Measurements from ENCODE around the gene LYRM4. TPM values are rescaled to one million over a fixed set of nuclear protein-coding genes. Genes with fewer than 3 reads are reported as not detected.

The LYRM4 gene
- total and polyA plus RNA-seq, 2 donors (not counting 1 experiment from before 2014, with no cell fraction given), result 22.1 to 29.5 TPM

DNA sequence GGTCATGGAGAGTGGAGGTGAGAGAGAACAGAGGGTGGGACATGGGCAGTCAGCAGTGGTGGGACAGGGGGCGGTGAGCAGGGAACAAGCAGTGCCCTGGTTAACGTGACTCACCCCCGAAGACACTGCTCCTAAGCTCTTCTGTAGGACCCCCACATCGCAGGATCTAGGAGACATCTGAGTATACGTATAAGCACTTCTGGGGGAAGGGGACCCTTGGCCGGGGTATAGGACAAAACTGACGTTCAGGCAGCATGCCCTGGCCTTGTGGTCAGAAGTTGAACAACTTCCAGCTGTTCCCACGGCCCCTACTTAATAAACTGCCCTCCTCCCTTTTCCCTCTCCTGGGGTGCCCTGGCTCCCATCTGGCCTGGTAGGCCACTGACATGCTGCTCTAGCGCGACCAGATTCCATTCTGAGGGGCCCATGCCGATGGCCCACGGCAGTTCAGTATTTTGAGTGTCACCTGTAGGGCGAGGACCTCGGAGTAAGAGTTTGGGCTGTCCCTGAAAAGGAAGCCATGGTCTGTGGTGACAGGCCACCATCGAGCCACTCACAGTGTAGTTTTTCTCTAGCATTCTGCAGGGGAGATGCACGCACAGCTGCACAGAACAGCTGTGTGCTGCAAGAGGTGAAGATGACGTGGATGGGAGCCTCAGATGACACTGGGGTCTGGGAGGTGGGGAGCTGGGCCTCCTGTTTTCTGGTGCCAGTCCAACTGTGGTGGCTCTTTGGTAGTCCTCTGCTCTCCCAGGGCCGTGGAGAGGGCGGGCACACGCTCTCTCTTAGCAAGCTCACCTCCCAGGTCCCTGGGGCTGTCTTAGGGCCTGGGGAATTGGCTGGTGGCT is 137.2 kb downstream of the LYRM4 start:
- POLR2A ChIA-PET, result no interaction called here
- DNase-seq, result no peak
- Mint-ChIP-seq H3K27ac (no peak overlapping the region), H3K4me3 (no peak overlapping the region), H3K27me3 (no peaks in the 10 kb centered on the region), H3K4me1 (peaks cover 8% of the 10 kb centered on the region), H3K9me3 (ENCODE audit: insufficient read depth) (no peaks in the 10 kb centered on the region)
- H2AFZ ChIP-seq (ENCODE audit: insufficient read depth, low read depth, low read length, poor library complexity, severe bottlenecking), result no peak overlapping the region
- no peaks in the 10 kb centered on the region for H3K36me3 ChIP-seq (replicated peaks in 1 of 2; ENCODE audit: control extremely low read depth in 1 of 2, control insufficient read depth in 1 of 2, extremely low read depth in 1 of 2, insufficient read depth in 2 of 2, low read length in 1 of 2)
- H4K20me1 ChIP-seq (ENCODE audit: control insufficient read depth, insufficient read depth, low read length, poor library complexity, severe bottlenecking), result no peaks in the 10 kb centered on the region
- no peak overlapping the region for H3K27ac ChIP-seq (ENCODE audit: low read length in 2 of 2)
- WGBS (ENCODE audit: insufficient coverage), result 90% methylated on average over 20 of the region's 20 CpGs
- no peak for ATAC-seq (ENCODE audit: low read depth)
- peaks cover 0 to 6% (median 0%) of the 10 kb centered on the region in 3 donors for H3K9me3 ChIP-seq (ENCODE audit: control extremely low read depth in 1 of 3, control insufficient read depth in 2 of 3, insufficient read depth in 1 of 3, low read length in 2 of 3)
- H3K27me3 ChIP-seq (replicated peaks in 1 of 4; ENCODE audit: control extremely low read depth in 1 of 4, control insufficient read depth in 3 of 4, insufficient read depth in 4 of 4, low read length in 3 of 4), result no peaks in the 10 kb centered on the region
- no peak for TF ChIP-seq CTCF (IDR thresholded peaks at IDR 0.05)
- TF ChIP-seq EZH2 (IDR thresholded peaks at IDR 0.05; ENCODE audit: borderline replicate concordance, insufficient read depth, low read depth, low read length, poor library complexity, severe bottlenecking), result no peak
- peaks cover 5 to 6% of the 10 kb centered on the region in 2 donors for H3K4me1 ChIP-seq (ENCODE audit: control insufficient read depth in 2 of 2, insufficient read depth in 2 of 2, low read length in 2 of 2)
- intact Hi-C loops (cut with micrococcal nuclease), result no loop called here
- H3K4me3 ChIP-seq (ENCODE audit: control extremely low read depth in 1 of 5, extremely low read depth in 1 of 5, insufficient read depth in 1 of 5, low read depth in 2 of 5, low read length in 4 of 5), result no peak overlapping the region
- no peak overlapping the region for H3K4me2 ChIP-seq (replicated peaks; ENCODE audit: low read depth, low read length, poor library complexity, severe bottlenecking)
- CTCF ChIA-PET, result no interaction called here
- H3K9ac ChIP-seq (ENCODE audit: low read length), result no peak overlapping the region
- H3K79me2 ChIP-seq (ENCODE audit: control insufficient read depth, insufficient read depth, low read length), result peaks cover 13% of the 10 kb centered on the region

DNA sequence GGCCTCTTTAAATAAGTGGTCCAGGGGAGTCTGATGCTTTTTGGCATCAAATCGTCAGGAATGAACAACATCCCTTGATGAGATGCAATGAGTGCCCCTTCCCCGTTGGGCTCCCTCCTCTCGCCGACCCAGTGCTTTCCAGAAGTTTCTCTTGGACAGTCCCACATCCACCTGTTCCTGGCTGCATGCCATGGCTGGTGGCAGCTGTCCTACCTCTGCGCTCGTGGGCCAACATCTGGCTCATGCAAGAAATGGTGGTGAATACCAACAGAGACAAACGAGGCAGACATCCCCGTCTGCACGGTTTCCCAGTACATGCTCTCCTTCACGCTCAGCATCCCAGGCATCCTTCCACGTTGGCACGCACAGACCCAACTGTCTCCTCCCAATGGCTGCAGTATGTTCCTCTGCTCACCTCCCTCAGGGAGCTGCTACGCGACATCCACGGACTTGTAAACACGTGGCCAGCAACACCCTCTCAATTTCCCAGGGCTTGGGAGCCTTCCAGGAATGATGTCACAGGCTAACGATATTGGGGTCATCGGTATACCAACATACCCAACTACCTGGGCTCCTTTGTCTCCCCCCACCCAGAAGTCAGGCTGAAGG is 138.1 kb downstream of the LYRM4 start:
- Mint-ChIP-seq H3K4me1 (no peaks in the 10 kb centered on the region), H3K27me3 (no peaks in the 10 kb centered on the region), H3K4me3 (no peak overlapping the region), H3K27ac (no peak overlapping the region), H3K9me3 (ENCODE audit: insufficient read depth) (no peaks in the 10 kb centered on the region)
- intact Hi-C loops (cut with micrococcal nuclease), result no loop called here
- WGBS (ENCODE audit: insufficient coverage), result 97% methylated on average over 18 of the region's 18 CpGs
- peaks cover 0 to 6% (median 0%) of the 10 kb centered on the region in 3 donors for H3K9me3 ChIP-seq (ENCODE audit: control extremely low read depth in 1 of 3, control insufficient read depth in 2 of 3, insufficient read depth in 1 of 3, low read length in 2 of 3)
- H3K79me2 ChIP-seq (ENCODE audit: control insufficient read depth, insufficient read depth, low read length), result peaks cover 13% of the 10 kb centered on the region
- ATAC-seq (ENCODE audit: low read depth) (no peak), DNase-seq (no peak)
- no peaks in the 10 kb centered on the region for H3K4me1 ChIP-seq (ENCODE audit: control insufficient read depth in 2 of 2, insufficient read depth in 2 of 2, low read length in 2 of 2)
- ChIA-PET CTCF (no interaction called here), POLR2A (no interaction called here)
- H3K36me3 ChIP-seq (replicated peaks in 1 of 2; ENCODE audit: control extremely low read depth in 1 of 2, control insufficient read depth in 1 of 2, extremely low read depth in 1 of 2, insufficient read depth in 2 of 2, low read length in 1 of 2), result no peaks in the 10 kb centered on the region
- H3K4me3 ChIP-seq (ENCODE audit: control extremely low read depth in 1 of 5, extremely low read depth in 1 of 5, insufficient read depth in 1 of 5, low read depth in 2 of 5, low read length in 4 of 5), result no peak overlapping the region
- no peaks in the 10 kb centered on the region for H4K20me1 ChIP-seq (ENCODE audit: control insufficient read depth, insufficient read depth, low read length, poor library complexity, severe bottlenecking)
- H3K27ac ChIP-seq (ENCODE audit: low read length in 2 of 2), result no peak overlapping the region
- H3K9ac ChIP-seq (ENCODE audit: low read length), result no peak overlapping the region
- no peak overlapping the region for H2AFZ ChIP-seq (ENCODE audit: insufficient read depth, low read depth, low read length, poor library complexity, severe bottlenecking)
- TF ChIP-seq CTCF (IDR thresholded peaks at IDR 0.05), result no peak
- TF ChIP-seq EZH2 (IDR thresholded peaks at IDR 0.05; ENCODE audit: borderline replicate concordance, insufficient read depth, low read depth, low read length, poor library complexity, severe bottlenecking), result no peak
- H3K27me3 ChIP-seq (replicated peaks in 1 of 4; ENCODE audit: control extremely low read depth in 1 of 4, control insufficient read depth in 3 of 4, insufficient read depth in 4 of 4, low read length in 3 of 4), result no peaks in the 10 kb centered on the region
- H3K4me2 ChIP-seq (replicated peaks; ENCODE audit: low read depth, low read length, poor library complexity, severe bottlenecking), result no peak overlapping the region
